Measurements from ENCODE around the gene KCNQ5. TPM values are rescaled to one million over a fixed set of nuclear protein-coding genes. Genes with fewer than 3 reads are reported as not detected.

KCNQ5 gene
- polyA plus RNA-seq, 1 donor (not counting 4 experiments of a cell fraction or from before 2014, with no cell fraction given), result 3.4 TPM

DNA sequence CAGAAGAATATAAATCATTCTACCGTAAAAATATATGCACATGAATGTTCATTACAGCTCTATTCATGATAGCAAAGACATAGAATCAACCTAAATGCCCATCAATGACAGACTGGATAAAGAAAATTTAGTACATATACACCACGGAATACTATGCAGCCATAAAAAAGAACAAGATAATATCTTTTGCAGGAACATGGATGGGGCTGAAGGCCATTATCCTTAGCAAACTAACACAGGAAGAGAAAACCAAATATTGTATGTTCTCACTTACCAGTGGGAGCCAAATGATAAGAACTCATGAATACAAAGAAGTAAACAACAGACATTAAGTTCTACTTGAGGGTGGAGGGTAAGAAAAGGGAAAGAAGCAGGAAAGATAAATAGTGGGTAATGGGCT is 595.0 kb downstream of the KCNQ5 start:
- dilution Hi-C loops (cut with MboI; ENCODE audit: extremely low pct_ligation_motif_present, low sequenced_read_pairs), result no loop called here
- DNase-seq (ENCODE audit: low read depth, low spot score), result no peak
- FAIRE-seq, result no peak

DNA sequence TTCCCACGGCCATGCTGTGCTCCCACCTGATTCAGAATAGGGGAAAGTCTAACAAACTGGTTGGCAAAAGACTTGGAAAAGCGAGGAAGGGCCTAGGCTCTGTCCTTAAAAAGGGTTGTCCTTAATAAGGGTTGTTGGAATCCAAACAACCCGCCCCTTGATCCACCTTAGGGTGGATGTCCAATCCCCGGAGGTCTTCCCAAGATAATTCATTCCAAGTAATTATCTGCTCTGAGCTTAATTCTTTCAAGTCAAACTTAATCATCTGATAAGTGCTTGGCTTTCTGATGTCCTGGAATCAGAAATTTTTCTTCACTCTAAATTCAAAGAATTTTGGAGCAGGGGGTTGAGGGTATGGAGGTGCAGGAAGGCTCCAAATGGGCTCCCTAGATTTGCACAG is 603.5 kb downstream of the KCNQ5 start, which contains the start of gene KHDC1L:
KHDC1L (minus strand) TSS at position 101 of the 400 bp plus-strand sequence; CDS start at position 13, 88 bp downstream.
- Histone ChIP-seq H3K9me1 (ENCODE audit: control insufficient read depth, extremely low read depth, insufficient read depth, low read length) (no peaks in the 10 kb centered on the region), H3K36me3 (ENCODE audit: control insufficient read depth in 2 of 2, extremely low read depth in 1 of 2, insufficient read depth in 2 of 2, low read length in 2 of 2) (no peaks in the 10 kb centered on the region), H2AFZ (ENCODE audit: control insufficient read depth, low read length) (no peak within 1 kb of the TSS), H3K9me3 (ENCODE audit: control insufficient read depth, low read depth, low read length) (no peaks in the 10 kb centered on the region), H3K4me2 (ENCODE audit: control insufficient read depth, extremely low read depth, insufficient read depth, low read depth, low read length) (no peak within 1 kb of the TSS), H3K9ac (ENCODE audit: control insufficient read depth, extremely low read depth, insufficient read depth, low read length) (no peak within 1 kb of the TSS), H3K27ac (ENCODE audit: control insufficient read depth, insufficient read depth, low read length) (no peak within 1 kb of the TSS), H3K27me3 (ENCODE audit: control insufficient read depth, extremely low read depth, insufficient read depth, low read length) (no peaks in the 10 kb centered on the region), H4K20me1 (ENCODE audit: control insufficient read depth, extremely low read depth, insufficient read depth, low read length) (no peaks in the 10 kb centered on the region), H3K4me1 (ENCODE audit: control insufficient read depth, extremely low read depth, insufficient read depth, low read length) (peaks cover 3% of the 10 kb centered on the region), H3K4me3 (ENCODE audit: control insufficient read depth in 2 of 3, extremely low read depth in 1 of 3, insufficient read depth in 2 of 3, low read depth in 1 of 3, low read length in 3 of 3) (no peak within 1 kb of the TSS), H3K79me2 (ENCODE audit: control insufficient read depth, insufficient read depth, low read length) (no peaks in the 10 kb centered on the region)
- dilution Hi-C loops (cut with MboI; ENCODE audit: extremely low pct_ligation_motif_present, low sequenced_read_pairs), result no loop called here
- TF ChIP-seq, protein P1, sequence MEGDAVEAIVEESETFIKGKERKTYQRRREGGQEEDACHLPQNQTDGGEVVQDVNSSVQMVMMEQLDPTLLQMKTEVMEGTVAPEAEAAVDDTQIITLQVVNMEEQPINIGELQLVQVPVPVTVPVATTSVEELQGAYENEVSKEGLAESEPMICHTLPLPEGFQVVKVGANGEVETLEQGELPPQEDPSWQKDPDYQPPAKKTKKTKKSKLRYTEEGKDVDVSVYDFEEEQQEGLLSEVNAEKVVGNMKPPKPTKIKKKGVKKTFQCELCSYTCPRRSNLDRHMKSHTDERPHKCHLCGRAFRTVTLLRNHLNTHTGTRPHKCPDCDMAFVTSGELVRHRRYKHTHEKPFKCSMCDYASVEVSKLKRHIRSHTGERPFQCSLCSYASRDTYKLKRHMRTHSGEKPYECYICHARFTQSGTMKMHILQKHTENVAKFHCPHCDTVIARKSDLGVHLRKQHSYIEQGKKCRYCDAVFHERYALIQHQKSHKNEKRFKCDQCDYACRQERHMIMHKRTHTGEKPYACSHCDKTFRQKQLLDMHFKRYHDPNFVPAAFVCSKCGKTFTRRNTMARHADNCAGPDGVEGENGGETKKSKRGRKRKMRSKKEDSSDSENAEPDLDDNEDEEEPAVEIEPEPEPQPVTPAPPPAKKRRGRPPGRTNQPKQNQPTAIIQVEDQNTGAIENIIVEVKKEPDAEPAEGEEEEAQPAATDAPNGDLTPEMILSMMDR (optimal IDR thresholded peaks at IDR 0.05 in 1 of 3, IDR thresholded peaks at IDR 0.05 in 1 of 3, conservative IDR thresholded peaks at IDR 0.05 in 1 of 3; ENCODE audit: extremely low read depth in 1 of 3, insufficient read depth in 2 of 3, low read length in 3 of 3), result no peak
- no peak for TF ChIP-seq EZH2 (IDR thresholded peaks at IDR 0.05; ENCODE audit: low read length)
- FAIRE-seq (no peak), DNase-seq (ENCODE audit: low read depth, low spot score) (no peak)

More for the DNA sequence above, 595.0 kb downstream of the KCNQ5 start:
- no peaks in the 10 kb centered on the region for H3K4me1 ChIP-seq (ENCODE audit: control insufficient read depth, extremely low read depth, insufficient read depth, low read length)
- H3K9me3 ChIP-seq (ENCODE audit: control insufficient read depth, low read depth, low read length), result no peaks in the 10 kb centered on the region
- no peak overlapping the region for H3K4me2 ChIP-seq (ENCODE audit: control insufficient read depth, extremely low read depth, insufficient read depth, low read depth, low read length)
- H3K36me3 ChIP-seq (ENCODE audit: control insufficient read depth in 2 of 2, extremely low read depth in 1 of 2, insufficient read depth in 2 of 2, low read length in 2 of 2), result no peaks in the 10 kb centered on the region
- no peaks in the 10 kb centered on the region for H4K20me1 ChIP-seq (ENCODE audit: control insufficient read depth, extremely low read depth, insufficient read depth, low read length)
- no peak overlapping the region for H2AFZ ChIP-seq (ENCODE audit: control insufficient read depth, low read length)
- H3K27me3 ChIP-seq (ENCODE audit: control insufficient read depth, extremely low read depth, insufficient read depth, low read length), result no peaks in the 10 kb centered on the region
- no peaks in the 10 kb centered on the region for H3K9me1 ChIP-seq (ENCODE audit: control insufficient read depth, extremely low read depth, insufficient read depth, low read length)
- H3K79me2 ChIP-seq (ENCODE audit: control insufficient read depth, insufficient read depth, low read length), result no peaks in the 10 kb centered on the region
- H3K4me3 ChIP-seq (ENCODE audit: control insufficient read depth in 2 of 3, extremely low read depth in 1 of 3, insufficient read depth in 2 of 3, low read depth in 1 of 3, low read length in 3 of 3), result no peak overlapping the region
- H3K27ac ChIP-seq (ENCODE audit: control insufficient read depth, insufficient read depth, low read length), result no peak overlapping the region
- H3K9ac ChIP-seq (ENCODE audit: control insufficient read depth, extremely low read depth, insufficient read depth, low read length), result no peak overlapping the region
- TF ChIP-seq, protein P1 (optimal IDR thresholded peaks at IDR 0.05 in 1 of 3, IDR thresholded peaks at IDR 0.05 in 1 of 3, conservative IDR thresholded peaks at IDR 0.05 in 1 of 3; ENCODE audit: extremely low read depth in 1 of 3, insufficient read depth in 2 of 3, low read length in 3 of 3), result no peak
- TF ChIP-seq EZH2 (IDR thresholded peaks at IDR 0.05; ENCODE audit: low read length), result no peak

All from keratinocyte (primary cell).